NCI-H1092 (cell line): ENCODE results near the gene MTA2.
"Not testable (repeated sequence)": the region's sequence is repeated elsewhere in the genome, so short reads cannot be mapped to it uniquely, and the experiment has no call there.

ENCODE experiments used
- DNase-seq: peaks from one replicate; lab custom pipeline; 2025; lab: John Stamatoyannopoulos, UW

The MTA2 gene

GRCh38 chr11:62601372-62602140, at the start of gene MTA2:
TSS of gene MTA2 (minus strand) at chr11:62601865. CDS start at chr11:62601450, 415 bp downstream.
- DNase-seq = peak; percentile 100

DNA sequence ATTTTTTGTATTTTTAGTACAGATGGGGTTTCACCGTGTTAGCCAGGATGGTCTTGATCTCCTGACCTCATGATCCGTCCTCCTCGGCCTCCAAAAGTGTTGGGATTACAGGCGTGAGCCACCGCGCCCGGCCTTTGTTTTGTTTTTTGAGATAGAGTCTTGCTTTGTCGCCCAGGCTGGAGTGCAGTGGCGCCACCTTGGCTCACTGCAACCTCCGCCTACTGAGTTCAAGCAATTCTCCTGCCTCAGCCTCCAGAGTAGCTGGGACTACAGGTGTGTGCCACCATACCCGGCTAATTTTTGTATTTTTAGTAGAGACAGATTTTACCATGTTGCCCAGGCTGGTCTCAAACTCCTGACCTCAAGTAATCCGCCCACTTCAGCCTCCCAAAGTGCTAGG, 48.6 kb upstream of the MTA2 start:
- DNase-seq = not testable (repeated sequence)

DNA sequence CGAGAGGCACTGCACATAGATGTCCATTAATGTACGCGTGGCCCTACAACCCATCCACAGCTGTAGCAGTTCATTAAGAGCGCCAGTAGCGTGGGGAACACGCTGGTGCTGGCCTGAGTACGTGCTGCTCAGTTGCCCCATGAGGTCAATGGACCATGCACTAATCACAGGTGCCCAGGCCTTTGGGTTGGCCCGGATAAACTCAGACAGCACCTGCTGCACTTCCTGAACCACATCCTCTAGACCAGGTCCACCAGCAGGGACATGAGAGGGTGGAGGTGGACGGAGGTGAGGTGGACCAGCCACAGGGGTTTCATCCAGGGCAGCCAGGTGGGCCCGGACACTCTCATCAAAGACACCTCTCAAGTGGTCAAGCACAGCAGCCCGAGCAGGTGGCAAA, 47.8 kb upstream of the MTA2 start:
- no peak for DNase-seq

DNA sequence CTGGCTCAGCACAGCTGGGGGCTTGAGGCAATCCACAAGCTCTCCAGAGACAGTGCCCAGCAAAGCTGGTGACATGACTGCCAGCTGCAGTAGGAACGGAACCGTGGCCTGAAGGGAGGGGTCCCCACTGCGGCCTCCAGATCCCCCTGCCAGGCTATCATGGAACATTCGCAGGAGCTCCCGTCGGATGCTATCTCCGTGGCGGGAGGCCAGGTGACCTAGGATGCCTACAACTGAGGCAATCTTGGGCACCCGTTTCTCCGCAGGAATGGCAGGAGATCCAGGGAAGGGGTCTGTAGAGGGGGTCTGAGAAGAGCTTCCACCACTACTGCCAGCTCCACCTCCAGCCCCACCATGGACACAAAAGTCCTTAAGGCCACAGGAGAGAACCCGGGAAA, 47.3 kb upstream of the MTA2 start:
- DNase-seq = no peak

DNA sequence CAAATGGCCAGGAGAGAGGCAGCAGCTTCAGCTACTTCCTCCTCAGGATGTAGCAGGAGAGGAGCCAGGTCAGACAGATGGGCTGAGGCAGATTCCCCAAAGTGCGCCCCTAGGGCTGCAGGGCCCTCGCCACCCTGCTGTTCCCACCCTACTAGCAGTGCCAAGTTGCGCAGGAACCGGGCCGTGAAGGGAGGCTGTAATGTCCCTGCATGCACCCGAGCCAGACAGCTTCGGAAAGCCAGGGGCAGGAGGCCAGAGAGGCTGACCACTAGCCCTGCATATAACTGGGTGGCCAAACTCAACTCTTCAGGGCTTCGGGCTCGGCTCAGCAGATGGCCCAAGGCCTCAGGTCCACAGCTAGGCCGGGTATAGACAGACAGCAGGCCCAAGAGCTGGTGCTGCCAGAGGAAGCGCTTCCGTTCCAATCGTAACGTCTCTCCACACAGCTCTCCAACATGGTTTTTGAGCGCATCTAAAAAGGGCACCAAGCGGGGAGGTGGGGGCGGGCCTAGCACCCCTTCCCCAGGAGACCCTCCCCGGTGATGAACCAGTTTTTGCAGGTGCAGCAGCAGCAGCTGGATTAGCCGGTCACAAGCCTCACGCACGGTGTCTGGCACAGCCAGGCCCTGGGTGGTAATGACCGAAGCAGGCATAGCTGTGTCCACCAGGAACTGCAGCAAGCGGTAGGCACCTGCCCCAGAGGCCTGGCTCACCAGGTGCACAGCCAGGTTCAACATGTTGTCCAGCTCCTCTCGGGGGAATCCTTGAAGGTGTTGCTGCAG, 46.7 kb upstream of the MTA2 start:
- DNase-seq = no peak

DNA sequence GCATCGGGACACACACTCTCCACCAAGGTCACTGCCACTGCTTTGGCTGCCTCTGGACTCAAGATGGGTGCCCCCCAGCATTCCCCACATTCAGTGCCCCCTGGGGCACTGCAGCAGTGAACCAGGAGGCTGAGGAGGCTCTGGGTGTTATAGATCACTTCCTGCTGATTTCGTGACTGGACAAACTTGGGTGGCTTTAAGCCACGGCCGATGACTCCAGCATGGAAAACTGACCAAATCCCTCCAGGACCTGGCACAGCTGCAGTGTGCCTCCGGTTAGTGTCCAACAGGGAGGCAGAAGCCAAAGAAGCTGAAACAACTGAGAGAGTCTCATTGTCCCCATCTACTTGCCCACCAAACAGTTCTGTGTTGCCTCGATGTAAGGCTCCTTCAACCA, 45.9 kb upstream of the MTA2 start:
- no peak for DNase-seq

DNA sequence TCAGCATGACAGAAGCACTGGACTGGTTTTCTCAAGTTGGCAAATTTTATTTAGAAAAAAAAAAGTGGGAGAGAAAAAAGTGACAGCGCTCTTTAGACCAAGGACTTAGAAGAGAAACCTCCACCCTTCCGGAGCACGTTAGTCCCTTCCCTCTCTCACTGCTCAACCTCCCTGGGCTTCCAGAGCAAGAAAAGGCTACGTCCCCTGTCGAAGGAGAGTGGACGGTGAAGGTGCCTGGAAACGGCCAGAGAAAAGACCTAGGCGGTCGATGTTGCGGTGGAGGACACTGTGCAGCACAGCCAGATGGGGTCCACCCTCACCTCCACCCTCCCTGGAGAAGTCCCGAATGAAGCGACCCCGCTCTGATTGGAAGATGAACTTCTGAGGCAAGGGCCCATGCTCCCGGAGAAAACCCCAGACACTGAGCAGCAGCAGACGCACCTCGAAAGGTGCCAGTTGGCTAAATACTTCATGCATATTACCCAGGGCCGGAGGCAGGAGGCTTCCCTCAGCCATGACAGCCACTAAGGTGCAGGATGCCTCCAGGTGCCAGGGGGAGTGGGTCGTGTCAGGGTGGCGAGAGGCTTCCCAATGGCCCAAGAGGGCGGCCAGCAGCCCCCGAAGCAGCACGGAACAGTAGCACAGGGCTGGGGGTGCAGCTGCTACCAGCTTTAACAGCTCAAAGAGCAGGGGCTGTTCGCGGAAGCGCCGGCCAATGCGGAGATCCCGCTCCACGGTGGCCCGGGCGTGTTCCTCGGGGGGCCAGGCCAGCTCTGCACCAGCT, 45.4 kb upstream of the MTA2 start:
- no peak for DNase-seq

GRCh38 chr11:62645946-62646824, 44.5 kb upstream of the MTA2 start, which contains the start of gene GANAB:
TSS of gene GANAB (minus strand) at chr11:62646613. CDS start at chr11:62646599, 14 bp downstream.
- peak; percentile 99 for DNase-seq

- no peak for DNase-seq
These were observed 43.9 kb upstream of the MTA2 start for GRCh38 chr11:62645671-62645945.

DNA sequence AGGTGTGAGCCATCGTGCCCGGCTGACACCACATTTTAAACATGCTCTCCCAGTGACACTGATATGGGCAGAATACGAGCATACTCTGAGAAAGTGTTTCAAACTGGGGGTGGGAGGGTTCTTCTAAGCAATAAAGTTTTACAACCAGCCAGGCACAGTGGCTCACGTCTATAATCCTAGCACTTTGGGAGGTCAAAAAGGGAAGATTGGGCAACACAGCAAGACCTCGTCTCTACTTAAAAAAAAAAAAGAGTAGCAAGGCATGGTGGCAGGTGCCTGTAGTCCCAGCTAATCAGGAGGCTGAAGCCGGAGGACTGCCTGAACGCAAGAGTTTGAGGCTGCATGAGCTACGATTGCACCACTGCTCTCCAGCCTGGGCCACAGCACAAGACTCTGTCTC, 42.6 kb upstream of the MTA2 start:
- DNase-seq = no peak

DNA sequence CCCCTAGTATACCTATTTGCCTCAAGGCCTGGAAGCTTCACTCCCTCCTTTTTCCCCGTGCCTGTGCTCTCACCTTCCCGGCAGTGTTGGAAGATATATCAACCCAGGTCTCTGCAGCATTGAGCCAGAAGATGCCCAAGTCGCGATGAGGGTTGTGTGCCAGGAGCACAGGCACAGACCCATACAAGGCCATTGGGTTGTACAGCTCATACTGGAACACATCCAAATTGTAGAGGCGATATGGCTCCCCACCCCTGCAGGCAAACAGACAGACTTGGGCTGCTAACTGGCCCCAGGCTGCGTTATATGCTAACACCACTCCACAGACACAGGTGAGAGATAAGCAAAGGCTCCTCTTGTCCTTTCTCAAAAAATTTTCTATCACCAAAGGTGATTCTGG, 30.8 kb upstream of the MTA2 start:
- DNase-seq = no peak

- DNase-seq = no peak
These were observed 26.0 kb upstream of the MTA2 start for GRCh38 chr11:62627713-62628112.

DNA sequence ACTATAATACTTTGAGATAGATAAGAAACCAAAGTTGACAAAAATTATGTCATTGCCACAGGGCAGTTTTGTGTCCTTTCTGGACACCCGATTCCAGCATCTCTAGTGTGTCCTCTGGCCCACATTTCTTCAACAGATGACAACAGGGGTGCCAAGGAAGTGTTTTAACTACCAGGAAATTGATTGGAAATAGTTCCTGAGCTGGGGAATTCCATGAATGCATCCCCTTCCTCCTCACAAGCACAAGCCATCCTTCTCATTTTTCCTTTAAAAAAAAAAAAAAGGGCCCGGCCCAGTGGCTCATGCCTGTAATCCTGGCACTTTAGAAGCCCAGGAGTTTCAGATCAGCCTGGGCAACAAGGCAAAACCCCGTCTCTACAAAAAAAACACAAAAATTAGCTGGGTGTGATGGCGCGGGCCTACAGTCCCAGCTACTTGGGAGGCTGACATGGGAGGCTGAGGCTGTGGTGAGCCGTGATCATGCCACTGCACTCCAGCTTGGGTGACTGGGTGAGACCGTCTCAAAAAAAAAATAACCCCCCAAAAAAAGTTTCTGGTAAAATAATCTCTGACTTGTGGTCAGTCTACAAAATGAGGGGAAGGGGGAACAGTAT, 20.9 kb upstream of the MTA2 start:
- DNase-seq = no peak

- peak; percentile 99 for DNase-seq
These were observed 20.2 kb upstream of the MTA2 start, which contains the start of gene B3GAT3 for GRCh38 chr11:62621567-62622470. TSS of gene B3GAT3 (minus strand) at chr11:62621986. CDS start at chr11:62621947, 39 bp downstream.

- DNase-seq = no peak
These were observed 19.4 kb upstream of the MTA2 start for GRCh38 chr11:62621027-62621566.

- DNase-seq = not testable (repeated sequence)
These were observed 15.3 kb upstream of the MTA2 start for GRCh38 chr11:62616957-62617356.

GRCh38 chr11:62615521-62615920, 13.9 kb upstream of the MTA2 start:
- DNase-seq = no peak

DNA sequence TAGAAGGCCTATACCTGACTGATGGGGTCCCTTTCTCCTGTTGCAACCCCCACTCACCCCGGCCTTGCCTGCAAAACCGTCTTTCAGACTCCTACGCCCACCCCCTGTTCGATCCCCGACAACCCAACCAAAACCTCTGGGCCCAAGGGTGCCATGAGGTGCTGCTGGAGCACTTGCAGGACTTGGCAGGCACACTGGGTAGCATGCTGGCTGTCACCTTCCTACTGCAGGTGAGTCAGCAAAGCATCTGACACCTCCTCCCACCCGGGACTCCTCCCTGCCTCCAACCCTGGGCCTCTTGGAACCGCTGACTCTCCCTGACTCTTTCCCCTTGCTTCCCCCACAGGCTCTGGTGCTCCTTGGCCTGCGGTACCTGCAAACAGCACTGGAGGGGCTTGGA, 12.6 kb upstream of the MTA2 start:
- no peak for DNase-seq

DNA sequence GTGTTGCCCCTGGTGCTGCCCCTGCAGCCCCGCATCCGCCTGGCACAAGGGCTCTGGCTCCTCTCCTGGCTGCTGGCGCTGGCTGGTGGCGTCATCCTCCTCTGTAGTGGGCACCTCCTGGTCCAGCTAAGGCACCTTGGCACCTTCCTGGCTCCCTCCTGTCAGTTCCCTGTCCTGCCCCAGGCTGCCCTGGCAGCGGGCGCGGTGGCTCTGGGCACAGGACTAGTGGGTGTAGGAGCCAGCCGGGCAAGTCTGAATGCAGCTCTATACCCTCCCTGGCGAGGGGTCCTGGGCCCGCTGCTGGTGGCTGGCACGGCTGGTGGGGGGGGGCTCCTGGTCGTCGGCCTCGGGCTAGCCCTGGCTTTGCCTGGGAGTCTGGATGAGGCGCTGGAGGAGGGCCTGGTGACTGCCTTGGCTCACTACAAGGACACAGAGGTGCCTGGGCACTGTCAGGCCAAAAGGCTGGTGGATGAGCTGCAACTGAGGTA, 11.7 kb upstream of the MTA2 start:
- no peak for DNase-seq
